Daoy (cell line): Measurements from ENCODE around the gene ASMT. TPM values are rescaled to one million over a fixed set of nuclear protein-coding genes. Genes with fewer than 3 reads are reported as not detected.
"Not testable (repeated sequence)": the region's sequence is repeated elsewhere in the genome, so short reads cannot be mapped to it uniquely, and the experiment has no call there.

Experiments
- DNase-seq: peaks from one replicate; pipeline ENCODE4 v3.0.0-alpha.2; 2015; ENCODE audit warnings: low read depth
- total RNA-seq: library from RNA; depleted of rRNA; stranded (reverse); fragments of >200 nt; shearing (Covaris generic); gene quantifications from 2 replicates; pipeline ENCODE4 v1.2.3, GENCODE V29; 2014

The ASMT gene
- total RNA-seq, 1 experiment from 2014 or later, result not detected

DNA sequence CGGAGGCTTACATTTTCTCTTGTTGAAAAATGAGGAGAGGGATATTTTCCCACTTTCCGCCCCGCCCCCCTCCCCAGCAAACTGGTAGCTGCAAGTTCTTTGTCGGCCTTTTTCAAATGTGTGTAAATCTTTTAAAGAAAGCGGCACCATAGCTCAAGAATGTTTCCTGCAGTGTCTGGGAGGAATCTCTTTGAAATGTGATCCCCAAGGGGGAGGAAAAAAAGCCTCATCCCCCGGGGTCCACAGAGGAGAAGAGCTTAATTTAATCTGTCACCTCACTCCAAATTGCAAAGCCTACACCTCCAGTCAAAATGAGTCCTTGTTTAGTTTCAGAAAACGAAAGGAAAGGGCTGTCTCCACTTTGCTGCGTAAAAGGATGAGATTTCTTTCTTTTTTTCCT is 34.8 kb downstream of the ASMT start:
- no peak for DNase-seq

- DNase-seq, result peak; percentile 41
Observed at GRCh38 chrX:1652011-1652811, 37.4 kb downstream of the ASMT start.

- no peak for DNase-seq
Observed at GRCh38 chrX:1656379-1656778, 41.5 kb downstream of the ASMT start.

DNA sequence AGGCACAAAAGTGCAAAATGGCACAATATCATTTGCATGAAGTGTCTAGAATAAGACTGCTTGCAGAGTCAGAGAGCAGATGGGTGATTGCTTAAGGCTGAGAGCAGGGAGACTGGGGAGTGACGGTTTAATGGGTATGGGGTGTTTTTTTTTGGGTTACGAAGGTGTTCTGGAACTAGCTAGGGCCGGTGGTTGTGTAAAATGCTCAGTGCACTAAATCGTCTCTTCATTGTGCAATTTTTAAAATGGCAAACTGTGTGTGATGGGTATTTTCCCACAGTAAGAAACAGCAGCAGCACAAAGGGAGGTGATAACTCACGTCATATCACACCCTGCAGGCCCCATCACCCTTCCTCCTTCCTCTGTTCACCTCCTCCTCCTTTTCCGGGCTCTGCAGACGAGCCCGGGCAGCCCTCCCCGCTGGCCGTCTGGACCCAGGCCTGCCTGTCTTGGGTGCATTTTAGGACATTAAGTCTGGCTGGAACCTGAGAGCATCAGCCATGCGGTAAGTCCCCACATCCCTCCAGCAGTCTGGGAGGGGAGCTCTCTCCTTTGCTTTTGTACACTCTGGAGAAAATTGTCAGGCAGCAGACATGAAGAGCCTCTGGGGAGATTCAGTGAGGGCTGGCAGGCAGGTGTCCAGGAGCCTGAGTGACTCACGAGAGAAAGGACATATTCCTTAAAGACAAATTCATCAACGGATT is 42.7 kb downstream of the ASMT start:
- DNase-seq, result peak; percentile 12

DNA sequence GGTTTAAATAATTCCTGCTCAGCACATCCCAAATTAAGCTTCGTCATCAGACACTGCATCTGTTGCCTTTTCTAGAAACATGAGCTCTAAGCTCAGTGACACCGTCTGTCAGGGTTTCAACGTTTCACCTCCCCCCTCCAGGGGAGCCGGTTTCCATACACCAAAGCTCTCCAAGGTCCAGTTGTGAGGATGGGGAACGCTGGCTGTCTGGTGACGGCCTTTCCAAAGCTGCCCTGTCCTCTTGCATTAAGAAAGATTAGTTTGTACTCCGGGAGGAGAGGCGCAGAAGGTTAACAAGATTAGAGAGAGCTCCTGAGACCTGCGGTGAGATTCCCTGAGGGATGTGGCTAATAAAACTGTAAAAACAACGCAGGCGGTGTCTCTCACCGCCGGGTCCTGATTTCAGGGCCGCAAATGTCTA is 43.2 kb downstream of the ASMT start:
- peak; percentile 4 for DNase-seq

DNA sequence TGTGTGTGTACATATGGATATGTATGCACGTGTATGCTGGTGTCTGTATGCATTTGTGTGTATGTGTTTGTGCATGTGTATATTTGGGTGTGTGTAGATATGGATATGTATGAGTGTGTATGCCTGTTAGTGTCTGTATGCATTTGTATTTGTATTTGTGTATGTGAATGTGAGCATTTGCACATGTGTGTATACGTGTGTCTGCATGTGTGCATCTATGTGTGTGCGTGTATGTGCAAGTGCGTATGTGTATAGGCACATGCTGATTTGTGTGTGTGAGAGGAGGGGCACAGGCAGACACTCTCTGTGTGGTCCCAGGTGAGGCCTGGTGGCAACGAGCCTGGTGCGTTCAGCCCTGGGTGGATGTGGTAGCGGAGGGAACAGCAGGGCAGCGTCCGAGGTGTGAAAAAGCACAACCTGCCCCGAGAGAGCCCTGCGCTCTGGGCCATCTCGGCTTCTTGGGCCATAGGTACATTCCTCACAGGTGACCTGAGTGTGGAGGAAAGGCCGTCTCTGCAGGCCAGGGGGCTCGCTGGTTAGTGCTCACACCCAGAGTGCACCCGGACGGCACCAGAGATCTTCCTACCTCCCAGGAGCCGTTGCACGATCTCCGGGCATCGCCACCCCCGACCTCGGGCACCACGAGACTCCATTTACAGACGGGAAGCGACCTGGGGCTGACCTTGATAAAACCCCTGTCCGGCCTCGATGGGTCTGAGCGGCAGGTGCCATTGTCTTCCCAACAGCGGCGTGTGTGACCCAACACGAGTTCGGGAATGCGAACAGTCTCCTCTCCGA is 45.0 kb downstream of the ASMT start:
- no peak for DNase-seq

DNA sequence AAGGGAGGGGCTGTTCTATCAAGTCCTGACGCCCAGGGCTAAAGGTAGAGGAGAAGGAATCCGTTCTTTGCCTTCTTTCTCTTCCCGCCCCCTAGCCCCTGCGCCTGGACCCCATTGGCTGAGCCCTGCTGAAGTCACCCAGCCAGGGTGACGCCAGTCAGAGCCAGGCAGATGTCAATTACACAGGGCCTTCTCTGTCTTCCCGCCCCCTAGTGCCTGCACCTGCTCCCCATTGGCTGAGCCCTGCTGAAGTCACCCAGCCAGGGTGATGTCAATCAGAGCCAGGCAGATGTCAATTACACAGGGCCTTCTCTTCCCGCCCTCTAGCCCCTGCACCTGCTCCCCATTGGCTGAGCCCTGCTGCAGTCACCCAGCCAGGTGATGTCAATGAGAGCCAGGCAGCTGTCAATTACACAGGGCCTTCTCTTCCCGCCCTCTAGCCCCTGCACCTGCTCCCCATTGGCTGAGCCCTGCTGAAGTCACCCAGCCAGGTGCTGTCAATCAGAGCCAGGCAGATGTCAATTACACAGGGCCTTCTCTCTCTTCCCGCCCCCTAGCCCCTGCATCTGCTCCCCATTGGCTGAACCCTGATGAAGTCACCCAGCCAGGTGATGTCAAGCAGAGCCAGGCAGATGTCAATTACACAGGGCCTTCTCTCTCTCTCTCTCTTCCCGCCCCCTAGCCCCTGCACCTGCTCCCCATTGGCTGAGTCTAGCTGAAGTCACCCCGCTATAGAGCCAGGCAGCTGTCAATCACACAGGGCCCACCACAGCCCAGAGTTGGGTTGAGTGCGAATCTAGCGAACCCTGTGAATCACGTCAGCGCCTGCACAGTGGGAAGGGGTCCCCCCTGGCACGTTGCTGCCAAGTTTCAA is 46.4 kb downstream of the ASMT start:
- peak; percentile 40 for DNase-seq

- DNase-seq, result no peak
Observed at GRCh38 chrX:1661922-1662221, 47.0 kb downstream of the ASMT start.

GRCh38 chrX:1667566-1667965 is 52.7 kb downstream of the ASMT start:
- DNase-seq, result no peak

- DNase-seq, result peak; percentile 19
Observed at GRCh38 chrX:1673337-1673736, 58.5 kb downstream of the ASMT start.

GRCh38 chrX:1676866-1677265 is 62.0 kb downstream of the ASMT start:
- no peak for DNase-seq

DNA sequence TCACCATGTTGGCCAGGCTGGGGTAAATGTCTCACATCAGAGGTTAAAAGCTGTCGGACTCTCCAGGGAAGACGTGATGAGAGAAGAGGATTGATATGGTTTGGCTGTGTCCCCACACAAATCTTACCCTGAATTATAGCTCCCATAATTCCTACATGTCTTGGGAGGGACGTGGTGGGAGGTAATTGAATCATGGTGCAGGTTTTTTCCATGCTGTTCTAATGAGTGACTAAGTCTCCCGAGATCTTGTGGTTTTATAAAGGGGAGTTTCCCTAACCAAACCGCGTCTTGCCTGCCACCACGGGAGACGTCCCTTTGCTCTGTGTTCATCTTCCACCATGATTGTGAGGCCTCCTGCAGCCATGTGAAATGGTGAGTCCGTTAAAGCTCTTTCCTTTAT is 64.4 kb downstream of the ASMT start:
- peak; percentile 61 for DNase-seq

DNA sequence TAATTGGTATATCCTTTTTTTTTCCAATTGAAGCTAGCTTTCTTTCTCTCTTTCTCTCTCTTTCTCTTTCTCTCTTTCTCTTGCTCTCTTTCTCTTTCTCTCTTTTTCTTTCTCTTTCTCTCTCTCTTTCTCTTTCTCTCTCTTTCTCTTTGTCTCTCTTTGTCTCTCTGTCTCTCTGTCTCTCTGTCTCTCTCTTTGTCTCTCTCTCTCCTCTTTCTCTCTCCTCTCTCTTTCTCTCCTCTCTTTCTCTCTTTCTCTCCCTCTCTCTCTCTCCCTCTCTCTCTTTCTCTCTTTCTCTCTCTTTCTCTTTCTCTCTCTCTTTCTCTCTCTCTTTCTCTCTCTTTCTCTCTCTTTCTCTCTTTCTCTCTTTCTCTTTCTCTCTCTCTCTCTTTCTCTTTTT is 66.6 kb downstream of the ASMT start:
- no peak for DNase-seq

- DNase-seq, result not testable (repeated sequence)
Observed at GRCh38 chrX:1681856-1682255, 67.0 kb downstream of the ASMT start.

GRCh38 chrX:1682501-1682900 is 67.6 kb downstream of the ASMT start:
- DNase-seq, result not testable (repeated sequence)

- DNase-seq, result not testable (repeated sequence)
Observed at GRCh38 chrX:1684883-1685282, 70.0 kb downstream of the ASMT start.

- not testable (repeated sequence) for DNase-seq
Observed at GRCh38 chrX:1685444-1685880, 70.6 kb downstream of the ASMT start.

DNA sequence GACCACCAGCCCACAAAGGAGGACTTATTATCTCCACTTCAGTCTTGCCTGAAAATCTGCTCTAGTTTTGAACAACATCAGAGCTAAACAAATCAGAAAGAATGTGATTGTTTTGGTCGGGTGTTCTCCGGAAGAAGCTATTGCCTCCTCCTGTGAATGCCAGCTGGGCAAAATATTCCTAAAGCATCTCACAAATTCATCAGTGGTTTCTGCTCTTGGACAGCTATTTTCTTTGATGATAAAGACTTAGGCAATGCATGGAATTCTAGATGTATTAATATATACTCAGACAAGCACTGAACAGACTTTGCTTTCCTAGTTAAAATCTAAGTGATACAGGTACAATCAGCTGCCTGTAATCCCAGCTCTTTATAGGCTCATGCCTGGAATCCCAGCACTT is 71.8 kb downstream of the ASMT start:
- peak; percentile 18 for DNase-seq
